ENCODE data around the gene LRRC4B. TPM values are rescaled to one million over a fixed set of nuclear protein-coding genes. Genes with fewer than 3 reads are reported as not detected.

LRRC4B gene
- total and polyA plus RNA-seq, 2 of the 13 experiments (the other 11 are each of a cell fraction or from before 2014, with no cell fraction given), result not detected

DNA sequence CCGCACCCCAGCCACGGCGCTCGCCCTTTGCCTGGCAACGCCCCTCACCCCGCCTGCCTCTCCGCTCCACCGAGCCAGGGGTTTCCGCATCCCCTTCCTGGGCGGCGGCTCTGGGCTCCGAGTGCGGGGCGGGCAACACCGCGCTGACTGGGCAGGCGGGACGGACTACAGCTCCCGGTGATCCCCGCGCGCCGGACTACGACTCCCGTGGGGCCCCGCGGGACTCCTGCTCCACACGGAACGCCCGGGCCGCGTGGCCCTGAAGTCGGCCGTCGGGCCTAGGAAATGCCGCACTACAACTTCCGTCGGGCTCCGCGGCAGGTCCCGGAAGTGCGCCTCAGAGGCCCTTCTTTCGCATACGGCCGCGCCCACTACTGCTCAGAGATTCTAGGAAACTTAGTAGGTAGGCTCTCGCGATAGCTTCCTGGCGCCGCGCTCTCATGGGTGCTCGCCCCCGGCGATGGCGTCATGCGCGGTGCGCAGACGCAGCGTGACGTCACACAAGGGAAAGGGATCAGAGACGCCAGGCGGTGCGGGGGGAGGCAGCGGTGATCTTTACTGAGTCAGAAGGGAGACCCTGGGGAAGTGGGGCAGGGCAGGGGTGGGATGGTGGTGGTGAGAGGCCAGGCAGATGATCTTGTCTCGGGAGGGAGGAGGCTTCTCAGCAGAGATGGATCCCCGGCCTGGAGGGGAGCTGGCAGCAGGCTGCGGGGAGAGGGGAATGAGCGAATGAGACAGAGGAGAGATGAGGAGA is 57.0 kb downstream of the LRRC4B start, which contains the start of gene JOSD2 (continued):
- TF ChIP-seq, protein P1, sequence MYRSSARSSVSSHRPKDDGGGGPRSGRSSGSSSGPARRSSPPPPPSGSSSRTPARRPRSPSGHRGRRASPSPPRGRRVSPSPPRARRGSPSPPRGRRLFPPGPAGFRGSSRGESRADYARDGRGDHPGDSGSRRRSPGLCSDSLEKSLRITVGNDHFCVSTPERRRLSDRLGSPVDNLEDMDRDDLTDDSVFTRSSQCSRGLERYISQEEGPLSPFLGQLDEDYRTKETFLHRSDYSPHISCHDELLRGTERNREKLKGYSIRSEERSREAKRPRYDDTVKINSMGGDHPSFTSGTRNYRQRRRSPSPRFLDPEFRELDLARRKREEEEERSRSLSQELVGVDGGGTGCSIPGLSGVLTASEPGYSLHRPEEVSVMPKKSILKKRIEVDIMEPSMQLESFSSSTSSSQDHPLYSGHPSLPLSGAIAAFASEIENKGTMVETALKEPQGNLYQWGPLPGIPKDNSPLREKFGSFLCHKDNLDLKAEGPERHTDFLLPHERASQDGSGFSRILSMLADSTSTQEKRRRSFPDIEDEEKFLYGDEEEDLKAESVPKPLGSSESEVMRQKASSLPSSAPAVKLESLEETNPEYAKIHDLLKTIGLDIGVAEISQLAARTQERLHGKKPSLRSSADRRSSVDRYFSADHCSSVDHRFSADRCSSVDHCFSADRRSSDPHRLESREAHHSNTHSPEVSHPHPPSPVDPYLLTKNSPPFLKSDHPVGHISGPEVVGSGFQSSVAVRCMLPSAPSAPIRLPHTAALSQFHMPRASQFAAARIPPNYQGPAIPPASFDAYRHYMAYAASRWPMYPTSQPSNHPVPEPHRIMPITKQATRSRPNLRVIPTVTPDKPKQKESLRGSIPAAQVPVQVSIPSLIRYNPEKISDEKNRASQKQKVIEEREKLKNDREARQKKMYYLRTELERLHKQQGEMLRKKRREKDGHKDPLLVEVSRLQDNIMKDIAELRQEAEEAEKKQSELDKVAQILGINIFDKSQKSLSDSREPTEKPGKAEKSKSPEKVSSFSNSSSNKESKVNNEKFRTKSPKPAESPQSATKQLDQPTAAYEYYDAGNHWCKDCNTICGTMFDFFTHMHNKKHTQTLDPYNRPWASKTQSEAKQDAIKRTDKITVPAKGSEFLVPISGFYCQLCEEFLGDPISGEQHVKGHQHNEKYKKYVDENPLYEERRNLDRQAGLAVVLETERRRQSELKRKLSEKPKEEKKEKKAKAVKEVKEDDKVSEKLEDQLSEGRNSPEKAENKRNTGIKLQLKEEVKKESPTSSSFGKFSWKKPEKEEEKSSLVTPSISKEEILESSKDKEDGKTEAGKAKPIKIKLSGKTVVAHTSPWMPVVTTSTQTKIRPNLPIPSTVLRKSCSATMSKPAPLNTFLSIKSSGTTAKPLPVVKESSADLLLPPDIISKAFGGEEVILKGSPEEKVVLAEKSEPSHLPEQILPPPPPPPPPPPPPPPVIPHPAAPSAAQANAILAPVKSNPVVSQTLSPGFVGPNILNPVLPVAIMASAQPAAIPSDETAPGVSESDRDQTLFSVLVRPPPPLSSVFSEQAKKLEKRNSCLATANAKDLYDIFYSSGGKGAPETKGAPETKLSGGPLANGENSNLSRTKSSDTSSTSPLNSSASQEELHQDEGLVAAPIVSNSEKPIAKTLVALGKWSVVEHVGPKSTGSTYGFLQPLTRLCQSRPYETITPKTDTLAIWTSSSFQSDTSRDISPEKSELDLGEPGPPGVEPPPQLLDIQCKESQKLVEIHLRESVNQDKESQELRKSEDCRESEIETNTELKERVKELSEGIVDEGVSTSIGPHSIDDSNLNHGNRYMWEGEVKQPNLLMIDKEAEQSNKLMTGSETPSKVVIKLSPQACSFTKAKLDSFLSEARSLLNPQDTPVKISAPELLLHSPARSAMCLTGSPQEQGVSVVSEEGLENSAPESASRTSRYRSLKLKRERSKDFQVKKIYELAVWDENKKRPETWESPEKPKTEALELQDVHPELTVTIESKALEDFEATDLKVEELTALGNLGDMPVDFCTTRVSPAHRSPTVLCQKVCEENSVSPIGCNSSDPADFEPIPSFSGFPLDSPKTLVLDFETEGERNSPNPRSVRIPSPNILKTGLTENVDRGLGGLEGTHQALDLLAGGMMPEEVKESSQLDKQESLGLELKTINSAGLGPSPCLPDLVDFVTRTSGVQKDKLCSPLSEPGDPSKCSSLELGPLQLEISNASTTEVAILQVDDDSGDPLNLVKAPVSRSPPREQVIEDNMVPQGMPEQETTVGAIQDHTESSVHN (CRISPR knock-in tag; IDR thresholded peaks at IDR 0.05), result no peak
- TF ChIP-seq, protein P2, sequence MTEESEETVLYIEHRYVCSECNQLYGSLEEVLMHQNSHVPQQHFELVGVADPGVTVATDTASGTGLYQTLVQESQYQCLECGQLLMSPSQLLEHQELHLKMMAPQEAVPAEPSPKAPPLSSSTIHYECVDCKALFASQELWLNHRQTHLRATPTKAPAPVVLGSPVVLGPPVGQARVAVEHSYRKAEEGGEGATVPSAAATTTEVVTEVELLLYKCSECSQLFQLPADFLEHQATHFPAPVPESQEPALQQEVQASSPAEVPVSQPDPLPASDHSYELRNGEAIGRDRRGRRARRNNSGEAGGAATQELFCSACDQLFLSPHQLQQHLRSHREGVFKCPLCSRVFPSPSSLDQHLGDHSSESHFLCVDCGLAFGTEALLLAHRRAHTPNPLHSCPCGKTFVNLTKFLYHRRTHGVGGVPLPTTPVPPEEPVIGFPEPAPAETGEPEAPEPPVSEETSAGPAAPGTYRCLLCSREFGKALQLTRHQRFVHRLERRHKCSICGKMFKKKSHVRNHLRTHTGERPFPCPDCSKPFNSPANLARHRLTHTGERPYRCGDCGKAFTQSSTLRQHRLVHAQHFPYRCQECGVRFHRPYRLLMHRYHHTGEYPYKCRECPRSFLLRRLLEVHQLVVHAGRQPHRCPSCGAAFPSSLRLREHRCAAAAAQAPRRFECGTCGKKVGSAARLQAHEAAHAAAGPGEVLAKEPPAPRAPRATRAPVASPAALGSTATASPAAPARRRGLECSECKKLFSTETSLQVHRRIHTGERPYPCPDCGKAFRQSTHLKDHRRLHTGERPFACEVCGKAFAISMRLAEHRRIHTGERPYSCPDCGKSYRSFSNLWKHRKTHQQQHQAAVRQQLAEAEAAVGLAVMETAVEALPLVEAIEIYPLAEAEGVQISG (CRISPR knock-in tag; IDR thresholded peaks at IDR 0.05), result peak; percentile 84
- TF ChIP-seq ZNF317 (CRISPR knock-in tag; IDR thresholded peaks at IDR 0.05), result no peak
- TF ChIP-seq, protein P3, sequence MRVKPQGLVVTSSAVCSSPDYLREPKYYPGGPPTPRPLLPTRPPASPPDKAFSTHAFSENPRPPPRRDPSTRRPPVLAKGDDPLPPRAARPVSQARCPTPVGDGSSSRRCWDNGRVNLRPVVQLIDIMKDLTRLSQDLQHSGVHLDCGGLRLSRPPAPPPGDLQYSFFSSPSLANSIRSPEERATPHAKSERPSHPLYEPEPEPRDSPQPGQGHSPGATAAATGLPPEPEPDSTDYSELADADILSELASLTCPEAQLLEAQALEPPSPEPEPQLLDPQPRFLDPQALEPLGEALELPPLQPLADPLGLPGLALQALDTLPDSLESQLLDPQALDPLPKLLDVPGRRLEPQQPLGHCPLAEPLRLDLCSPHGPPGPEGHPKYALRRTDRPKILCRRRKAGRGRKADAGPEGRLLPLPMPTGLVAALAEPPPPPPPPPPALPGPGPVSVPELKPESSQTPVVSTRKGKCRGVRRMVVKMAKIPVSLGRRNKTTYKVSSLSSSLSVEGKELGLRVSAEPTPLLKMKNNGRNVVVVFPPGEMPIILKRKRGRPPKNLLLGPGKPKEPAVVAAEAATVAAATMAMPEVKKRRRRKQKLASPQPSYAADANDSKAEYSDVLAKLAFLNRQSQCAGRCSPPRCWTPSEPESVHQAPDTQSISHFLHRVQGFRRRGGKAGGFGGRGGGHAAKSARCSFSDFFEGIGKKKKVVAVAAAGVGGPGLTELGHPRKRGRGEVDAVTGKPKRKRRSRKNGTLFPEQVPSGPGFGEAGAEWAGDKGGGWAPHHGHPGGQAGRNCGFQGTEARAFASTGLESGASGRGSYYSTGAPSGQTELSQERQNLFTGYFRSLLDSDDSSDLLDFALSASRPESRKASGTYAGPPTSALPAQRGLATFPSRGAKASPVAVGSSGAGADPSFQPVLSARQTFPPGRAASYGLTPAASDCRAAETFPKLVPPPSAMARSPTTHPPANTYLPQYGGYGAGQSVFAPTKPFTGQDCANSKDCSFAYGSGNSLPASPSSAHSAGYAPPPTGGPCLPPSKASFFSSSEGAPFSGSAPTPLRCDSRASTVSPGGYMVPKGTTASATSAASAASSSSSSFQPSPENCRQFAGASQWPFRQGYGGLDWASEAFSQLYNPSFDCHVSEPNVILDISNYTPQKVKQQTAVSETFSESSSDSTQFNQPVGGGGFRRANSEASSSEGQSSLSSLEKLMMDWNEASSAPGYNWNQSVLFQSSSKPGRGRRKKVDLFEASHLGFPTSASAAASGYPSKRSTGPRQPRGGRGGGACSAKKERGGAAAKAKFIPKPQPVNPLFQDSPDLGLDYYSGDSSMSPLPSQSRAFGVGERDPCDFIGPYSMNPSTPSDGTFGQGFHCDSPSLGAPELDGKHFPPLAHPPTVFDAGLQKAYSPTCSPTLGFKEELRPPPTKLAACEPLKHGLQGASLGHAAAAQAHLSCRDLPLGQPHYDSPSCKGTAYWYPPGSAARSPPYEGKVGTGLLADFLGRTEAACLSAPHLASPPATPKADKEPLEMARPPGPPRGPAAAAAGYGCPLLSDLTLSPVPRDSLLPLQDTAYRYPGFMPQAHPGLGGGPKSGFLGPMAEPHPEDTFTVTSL (CRISPR knock-in tag; IDR thresholded peaks at IDR 0.05; ENCODE audit: borderline replicate concordance), result no peak
- TF ChIP-seq POGZ (CRISPR knock-in tag; IDR thresholded peaks at IDR 0.05), result peak; percentile 56
- no peak for TF ChIP-seq CEBPB (IDR thresholded peaks at IDR 0.05; ENCODE audit: borderline replicate concordance, low read depth, low read length)
- peak; percentile 26; the same call in 1 of the 2 replicates for TF ChIP-seq MTA1 (CRISPR knock-in tag; IDR thresholded peaks at IDR 0.05; ENCODE audit: borderline replicate concordance)

Measured in HepG2 (cell line).